Measurements from ENCODE around the gene ANTKMT.
"Not testable (repeated sequence)": the region's sequence is repeated elsewhere in the genome, so short reads cannot be mapped to it uniquely, and the experiment has no call there.

- TF ChIP-seq TAF1 (conservative IDR thresholded peaks at IDR 0.05); REST (IDR thresholded peaks at IDR 0.05); CTCF (IDR thresholded peaks at IDR 0.05; ENCODE audit: low read depth, low read length, missing input control); MAX (IDR thresholded peaks at IDR 0.05); EGR1 (IDR thresholded peaks at IDR 0.05; ENCODE audit: low read depth in 2 of 2): not testable (repeated sequence)
Measured at GRCh38 chr16:754121-754607, 33.2 kb downstream of the ANTKMT start.

All from liver (tissue), 3 donors.